NT2/D1 (cell line): ENCODE results near the gene ROR2.

Experiments used
- DNase-seq: peaks from one replicate; pipeline ENCODE4 v3.0.0-alpha.2; 2011; ENCODE audit warnings: low read depth, low spot score
- H3K27me3 ChIP-seq: 2 replicates; pipeline ENCODE4 v1.6.0; 2011; ENCODE audit warnings: mild to moderate bottlenecking; ENCODE audit not compliant: insufficient read length, insufficient read depth
- H3K36me3 ChIP-seq: 2 replicates; pipeline ENCODE4 v1.6.1; 2011; ENCODE audit warnings: mild to moderate bottlenecking, low read length, mixed read lengths; ENCODE audit not compliant: insufficient read depth, insufficient read length
- H3K4me1 ChIP-seq: 2 replicates; pipeline ENCODE4 v1.5.1; 2011; ENCODE audit not compliant: insufficient read depth, insufficient read length
- H3K4me3 ChIP-seq: 2 replicates; pipeline ENCODE4 v1.5.1; 2011; ENCODE audit warnings: low read depth; ENCODE audit not compliant: insufficient read length
- H3K9ac ChIP-seq: 2 replicates; pipeline ENCODE4 v1.6.0; 2011; ENCODE audit warnings: low read depth; ENCODE audit not compliant: insufficient read length
- H3K9me3 ChIP-seq: 2 replicates; pipeline ENCODE4 v1.5.1; 2011; ENCODE audit warnings: mild to moderate bottlenecking, low read length; ENCODE audit not compliant: insufficient read depth
- SUZ12 ChIP-seq: IDR thresholded peaks from 2 replicates; pipeline ENCODE4 v1.6.1; 2011; ENCODE audit not compliant: insufficient read length, insufficient read depth; ENCODE audit errors: extremely low read depth
- YY1 ChIP-seq: IDR thresholded peaks from 2 replicates; pipeline ENCODE4 v1.6.1; 2011; ENCODE audit not compliant: insufficient read length, insufficient read depth
- ZNF274 ChIP-seq: IDR thresholded peaks from 2 replicates; pipeline ENCODE4 v1.6.1; 2011; ENCODE audit warnings: mild to moderate bottlenecking, low read depth, low read length

The ROR2 gene

DNA sequence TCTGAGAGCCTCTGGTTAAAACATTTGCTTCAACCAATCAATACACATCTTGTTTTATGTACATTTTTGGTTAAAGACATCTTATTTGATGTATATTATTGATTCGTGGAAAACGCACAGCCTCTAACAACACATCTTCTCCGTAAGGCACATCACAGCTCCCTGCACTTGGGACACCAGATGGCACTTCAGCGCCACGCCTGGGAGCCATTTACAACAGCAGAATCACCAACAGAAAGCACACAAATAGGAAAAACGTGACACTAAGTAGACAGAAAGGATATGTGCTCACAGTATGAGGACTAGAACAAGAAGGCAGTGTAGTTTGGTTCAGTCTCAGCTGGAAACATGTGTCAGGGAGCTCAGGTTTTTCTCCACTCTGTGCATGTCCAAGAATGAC lies 199.7 kb downstream of the ROR2 start:
- DNase-seq: no peak
- Histone ChIP-seq H3K4me3 (no peak overlapping the region), H3K27me3 (no peaks in the 10 kb centered on the region), H3K4me1 (no peaks in the 10 kb centered on the region), H3K36me3 (peaks cover 8% of the 10 kb centered on the region), H3K9me3 (no peaks in the 10 kb centered on the region), H3K9ac (no peak overlapping the region)
- TF ChIP-seq YY1 (no peak), ZNF274 (no peak), SUZ12 (no peak)

- Histone ChIP-seq H3K9ac (no peak overlapping the region), H3K9me3 (no peaks in the 10 kb centered on the region)
- no peak for DNase-seq
Observed at GRCh38 chr9:91746904-91747303, 203.1 kb downstream of the ROR2 start.

DNA sequence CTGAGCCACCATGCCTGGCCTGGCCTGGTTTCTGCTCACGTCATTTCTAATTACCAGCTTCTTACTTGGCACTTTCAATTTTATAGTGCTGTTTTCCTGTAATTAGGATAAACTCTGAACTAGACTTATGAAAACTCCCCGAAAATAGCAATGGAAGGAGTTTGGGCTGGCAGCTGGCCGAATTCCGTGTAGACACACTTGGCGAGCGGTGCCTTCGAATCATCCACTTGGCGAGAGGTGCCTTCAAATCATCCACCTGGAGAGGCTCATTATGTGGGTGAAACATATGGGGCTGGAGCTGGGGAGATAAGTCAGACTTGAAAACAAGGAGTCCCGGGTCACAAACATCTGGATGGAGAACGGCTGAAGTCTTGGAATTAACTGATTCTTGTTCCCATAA lies 203.7 kb downstream of the ROR2 start:
- no peak overlapping the region for H3K9ac ChIP-seq
- no peaks in the 10 kb centered on the region for H3K9me3 ChIP-seq
- no peak for DNase-seq
- no peaks in the 10 kb centered on the region for H3K4me1 ChIP-seq
- no peak for TF ChIP-seq SUZ12
- no peak for TF ChIP-seq ZNF274
- H3K27me3 ChIP-seq: no peaks in the 10 kb centered on the region
- no peaks in the 10 kb centered on the region for H3K36me3 ChIP-seq
- H3K4me3 ChIP-seq: no peak overlapping the region

More at GRCh38 chr9:91746904-91747303, 203.1 kb downstream of the ROR2 start:
- no peak for TF ChIP-seq ZNF274
- TF ChIP-seq SUZ12: no peak
- no peak for TF ChIP-seq YY1
- Histone ChIP-seq H3K27me3 (no peaks in the 10 kb centered on the region), H3K4me3 (no peak overlapping the region), H3K4me1 (no peaks in the 10 kb centered on the region), H3K36me3 (no peaks in the 10 kb centered on the region)

- no peak for TF ChIP-seq SUZ12
- no peak for TF ChIP-seq YY1
- no peak for TF ChIP-seq ZNF274
- Histone ChIP-seq H3K9me3 (no peaks in the 10 kb centered on the region), H3K4me1 (no peaks in the 10 kb centered on the region), H3K4me3 (no peak overlapping the region), H3K9ac (no peak overlapping the region), H3K36me3 (no peaks in the 10 kb centered on the region), H3K27me3 (no peaks in the 10 kb centered on the region)
- DNase-seq: no peak
Observed at GRCh38 chr9:91744114-91744513, 205.9 kb downstream of the ROR2 start.

DNA sequence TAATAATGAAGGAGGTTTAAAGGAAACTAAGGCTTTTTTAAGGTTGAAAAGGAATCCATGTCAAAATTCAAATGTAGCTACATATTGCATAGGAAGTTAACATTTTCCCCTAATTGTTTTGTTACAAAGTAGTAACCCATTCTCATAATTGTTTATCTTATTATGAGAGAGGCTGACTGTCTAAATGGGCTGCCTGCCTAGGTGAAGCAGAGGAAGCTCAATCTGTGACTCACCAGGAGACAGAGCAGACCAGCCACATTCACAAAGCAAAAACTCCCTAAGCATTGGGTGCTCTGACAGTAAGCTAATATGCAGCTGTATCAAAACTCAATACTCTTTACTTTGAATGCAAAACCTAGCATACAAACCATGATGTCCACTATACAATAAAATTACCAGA lies 208.5 kb downstream of the ROR2 start:
- Histone ChIP-seq H3K9ac (no peak overlapping the region), H3K27me3 (no peaks in the 10 kb centered on the region), H3K4me3 (no peak overlapping the region), H3K36me3 (peaks cover 9% of the 10 kb centered on the region), H3K4me1 (no peaks in the 10 kb centered on the region), H3K9me3 (no peaks in the 10 kb centered on the region)
- no peak for DNase-seq
- TF ChIP-seq YY1 (no peak), ZNF274 (no peak), SUZ12 (no peak)

- no peak overlapping the region for H3K9ac ChIP-seq
- no peaks in the 10 kb centered on the region for H3K9me3 ChIP-seq
- DNase-seq: no peak
- no peaks in the 10 kb centered on the region for H3K4me1 ChIP-seq
- H3K4me3 ChIP-seq: no peak overlapping the region
- no peak for TF ChIP-seq SUZ12
- H3K36me3 ChIP-seq: peaks cover 15% of the 10 kb centered on the region
- no peaks in the 10 kb centered on the region for H3K27me3 ChIP-seq
Observed at GRCh38 chr9:91740701-91741100, 209.3 kb downstream of the ROR2 start.

GRCh38 chr9:91736898-91737601 lies 213.0 kb downstream of the ROR2 start:
- no peaks in the 10 kb centered on the region for H3K27me3 ChIP-seq
- H3K4me1 ChIP-seq: peaks cover 2% of the 10 kb centered on the region
- no peak for TF ChIP-seq SUZ12
- no peak for TF ChIP-seq YY1
- no peak for TF ChIP-seq ZNF274
- DNase-seq: no peak
- no peak overlapping the region for H3K4me3 ChIP-seq
- H3K36me3 ChIP-seq: peaks cover 27% of the 10 kb centered on the region
- H3K9me3 ChIP-seq: no peaks in the 10 kb centered on the region
- H3K9ac ChIP-seq: no peak overlapping the region

GRCh38 chr9:91736311-91736710 lies 213.7 kb downstream of the ROR2 start:
- TF ChIP-seq YY1: no peak
- TF ChIP-seq ZNF274: no peak
- no peak for TF ChIP-seq SUZ12
- peaks cover 30% of the 10 kb centered on the region for H3K36me3 ChIP-seq
- H3K4me3 ChIP-seq: no peak overlapping the region
- no peaks in the 10 kb centered on the region for H3K9me3 ChIP-seq
- peaks cover 2% of the 10 kb centered on the region for H3K4me1 ChIP-seq
- DNase-seq: no peak
- no peaks in the 10 kb centered on the region for H3K27me3 ChIP-seq
- H3K9ac ChIP-seq: no peak overlapping the region
